GM21737 (cell line): ENCODE results near the gene UBAP2.

Experiments
- ATAC-seq: cut with Tn5 transposase; IDR thresholded peaks from one replicate; pipeline ENCODE4 v1.9.1; 2021; ENCODE audit warnings: mild to moderate bottlenecking, moderate library complexity; ENCODE audit not compliant: unreplicated experiment

The UBAP2 gene

GRCh38 chr9:33926746-33927485, 121.8 kb downstream of the UBAP2 start:
- no peak for ATAC-seq

- no peak for ATAC-seq
Measured at GRCh38 chr9:33924978-33925797, 123.5 kb downstream of the UBAP2 start.

GRCh38 chr9:33923998-33924701, 124.5 kb downstream of the UBAP2 start:
- ATAC-seq: no peak

GRCh38 chr9:33923079-33923478, 125.6 kb downstream of the UBAP2 start:
- ATAC-seq: no peak

GRCh38 chr9:33921967-33922895, 126.5 kb downstream of the UBAP2 start:
- ATAC-seq: no peak

GRCh38 chr9:33919276-33919897, 129.3 kb downstream of the UBAP2 start:
- no peak for ATAC-seq

GRCh38 chr9:33917036-33917435, 131.7 kb downstream of the UBAP2 start:
- no peak for ATAC-seq

GRCh38 chr9:33914887-33915628, 133.6 kb downstream of the UBAP2 start:
- ATAC-seq: no peak

GRCh38 chr9:33913541-33913940, 135.1 kb downstream of the UBAP2 start:
- ATAC-seq: no peak

- no peak for ATAC-seq
Measured at GRCh38 chr9:33908749-33909148, 139.9 kb downstream of the UBAP2 start.

- no peak for ATAC-seq
Measured at GRCh38 chr9:33908114-33908513, 140.6 kb downstream of the UBAP2 start.

- ATAC-seq: no peak
Measured at GRCh38 chr9:33907347-33907746, 141.3 kb downstream of the UBAP2 start.

GRCh38 chr9:33906769-33907168, 141.9 kb downstream of the UBAP2 start:
- ATAC-seq: no peak

- no peak for ATAC-seq
Measured at GRCh38 chr9:33905137-33905536, 143.6 kb downstream of the UBAP2 start.

GRCh38 chr9:33903157-33903780, 145.4 kb downstream of the UBAP2 start:
- no peak for ATAC-seq

- ATAC-seq: no peak
Measured at GRCh38 chr9:33894316-33894715, 154.4 kb downstream of the UBAP2 start.

GRCh38 chr9:33893861-33894260, 154.8 kb downstream of the UBAP2 start:
- ATAC-seq: no peak

- no peak for ATAC-seq
Measured at GRCh38 chr9:33885948-33886347, 162.7 kb downstream of the UBAP2 start.
